WTC11 (cell line): Measurements from ENCODE around the gene SLIT3. TPM values are rescaled to one million over a fixed set of nuclear protein-coding genes. Genes with fewer than 3 reads are reported as not detected.

ENCODE experiments used
- ATAC-seq: fragments of 200-7000 bp; cut with Tn5 transposase; 2 replicates; pipeline ENCODE4 v1.10.0; 2021; ENCODE audit warnings: mild to moderate bottlenecking, moderate library complexity
- CTCF ChIA-PET: fragments of 300-600 bp; sonication (Branson Sonifier 250); formaldehyde crosslinking; loops from one replicate; lab custom pipeline; 2021; ENCODE audit warnings: antibody characterized with exemption; lab: Charles Lee
- POLR2A ChIA-PET: fragments of 350-600 bp; sonication (Branson Sonifier 250); formaldehyde crosslinking; loops from one replicate; lab custom pipeline; 2021; ENCODE audit warnings: antibody characterized with exemption; lab: Charles Lee
- DNase-seq: peaks from one replicate; pipeline ENCODE4 v3.0.0; 2021; ENCODE audit warnings: low spot score
- H3K27ac Mint-ChIP-seq: 2 replicates; pipeline ENCODE4 v1.8.0; 2021; ENCODE audit warnings: mixed read lengths
- H3K27me3 Mint-ChIP-seq: 2 replicates; pipeline ENCODE4 v1.8.0; 2021; ENCODE audit warnings: low read depth, mild to moderate bottlenecking, moderate library complexity, mixed read lengths
- H3K36me3 Mint-ChIP-seq: 2 replicates; pipeline ENCODE4 v1.8.0; 2021; ENCODE audit warnings: mixed read lengths
- H3K4me1 Mint-ChIP-seq: 2 replicates; pipeline ENCODE4 v1.8.0; 2022; ENCODE audit warnings: mixed read lengths
- H3K4me3 Mint-ChIP-seq: 2 replicates; pipeline ENCODE4 v1.8.0; 2021; ENCODE audit warnings: mild to moderate bottlenecking, moderate library complexity, mixed read lengths
- H3K9me3 Mint-ChIP-seq: 2 replicates; pipeline ENCODE4 v1.8.0; 2021; ENCODE audit warnings: mixed read lengths
- E2F1 ChIP-seq: sonication (generic); formaldehyde crosslinking; IDR thresholded peaks from 2 replicates; pipeline ENCODE4 v1.8.0; 2022; ENCODE audit warnings: mild to moderate bottlenecking, missing genetic modification reagents
- FOXJ3 ChIP-seq: sonication (generic); formaldehyde crosslinking; IDR thresholded peaks from 2 replicates; pipeline ENCODE4 v1.9.0; 2021; ENCODE audit warnings: missing genetic modification reagents, mild to moderate bottlenecking, borderline replicate concordance
- GABPB1 ChIP-seq: sonication (generic); formaldehyde crosslinking; IDR thresholded peaks from 2 replicates; pipeline ENCODE4 v1.8.1; 2023; ENCODE audit warnings: mild to moderate bottlenecking, missing genetic modification reagents
- IRF1 ChIP-seq: sonication (generic); formaldehyde crosslinking; IDR thresholded peaks from 2 replicates; pipeline ENCODE4 v1.8.0; 2023; ENCODE audit warnings: missing genetic modification reagents
- MYBL2 ChIP-seq: sonication (generic); formaldehyde crosslinking; IDR thresholded peaks from 2 replicates; pipeline ENCODE4 v1.8.1; 2023; ENCODE audit warnings: mild to moderate bottlenecking, moderate library complexity, missing genetic modification reagents
- RELA ChIP-seq: sonication (generic); formaldehyde crosslinking; IDR thresholded peaks from 2 replicates; pipeline ENCODE4 v1.8.1; 2022; ENCODE audit warnings: missing genetic modification reagents, mild to moderate bottlenecking, borderline replicate concordance
- TEAD4 ChIP-seq: sonication (generic); formaldehyde crosslinking; IDR thresholded peaks from 2 replicates; pipeline ENCODE4 v1.8.0; 2022; ENCODE audit warnings: mild to moderate bottlenecking, missing genetic modification reagents
- USF2 ChIP-seq: sonication (generic); formaldehyde crosslinking; IDR thresholded peaks from 2 replicates; pipeline ENCODE4 v1.8.1; 2023; ENCODE audit warnings: mild to moderate bottlenecking, missing genetic modification reagents, moderate library complexity
- ZBTB43 ChIP-seq: sonication (generic); formaldehyde crosslinking; IDR thresholded peaks from 2 replicates; pipeline ENCODE4 v1.8.1; 2023; ENCODE audit warnings: mild to moderate bottlenecking, missing genetic modification reagents
- ZNF121 ChIP-seq: sonication (generic); formaldehyde crosslinking; IDR thresholded peaks from 2 replicates; pipeline ENCODE4 v1.8.0; 2023; ENCODE audit warnings: missing genetic modification reagents
- ZNF416 ChIP-seq: fragments of 250-450 bp; sonication (Bioruptor Pico); IDR thresholded peaks from 2 replicates; pipeline ENCODE4 v1.9.0; 2021; ENCODE audit warnings: mild to moderate bottlenecking, inconsistent platforms
- ZNF425 ChIP-seq: fragments of 250-450 bp; sonication (Bioruptor Pico); conservative IDR thresholded peaks from 2 replicates; pipeline ENCODE4 v1.9.0; 2021; ENCODE audit warnings: mild to moderate bottlenecking
- ZSCAN18 ChIP-seq: fragments of 250-450 bp; sonication (Bioruptor Pico); IDR thresholded peaks from 2 replicates; pipeline ENCODE4 v2.1.2; 2022; ENCODE audit warnings: mild to moderate bottlenecking, moderate library complexity
- total RNA-seq: library from RNA; stranded (reverse); gene quantifications from 3 replicates; pipeline ENCODE4 v1.2.3, GENCODE V29; 2021

The SLIT3 gene
- total RNA-seq, 1 experiment from 2014 or later: 1.9 TPM

GRCh38 chr5:169176709-169177694, 123.9 kb downstream of the SLIT3 start (continued):
- TF ChIP-seq ZNF121 (CRISPR knock-in tag): no peak

GRCh38 chr5:169175733-169176132, 125.2 kb downstream of the SLIT3 start:
- Mint-ChIP-seq H3K27me3 (no peaks in the 10 kb centered on the region), H3K4me1 (peaks cover 28% of the 10 kb centered on the region), H3K9me3 (peaks cover 13% of the 10 kb centered on the region)
- POLR2A ChIA-PET: no interaction called here
- TF ChIP-seq FOXJ3 (no peak), TEAD4 (CRISPR knock-in tag) (no peak), ZNF121 (CRISPR knock-in tag) (no peak), ZBTB43 (CRISPR knock-in tag) (no peak), USF2 (CRISPR knock-in tag) (no peak), ZNF416 (CRISPR knock-in tag) (no peak), IRF1 (CRISPR knock-in tag) (no peak)
- TF ChIP-seq, all 79 proteins: peak for 0
- DNase-seq (no peak), ATAC-seq (no peak)
- CTCF ChIA-PET: interaction anchor here (0.9 kb wide), 1 partner anchor 95 kb away, joined by 3 read pairs; no protein-coding TSS in a partner anchor
- Mint-ChIP-seq H3K4me3 (no peak overlapping the region), H3K36me3 (no peaks in the 10 kb centered on the region), H3K27ac (no peak overlapping the region)

GRCh38 chr5:169174923-169175322, 126.0 kb downstream of the SLIT3 start:
- peaks cover 28% of the 10 kb centered on the region for H3K4me1 Mint-ChIP-seq
- peaks cover 3% of the 10 kb centered on the region; the same call in 1 of the 2 replicates for H3K27me3 Mint-ChIP-seq
- no peak for ATAC-seq
- H3K4me3 Mint-ChIP-seq: no peak overlapping the region
- no peaks in the 10 kb centered on the region for H3K36me3 Mint-ChIP-seq
- H3K27ac Mint-ChIP-seq: no peak overlapping the region
- DNase-seq: no peak
- TF ChIP-seq E2F1 (no peak), MYBL2 (CRISPR knock-in tag) (no peak), ZSCAN18 (no peak), GABPB1 (CRISPR knock-in tag) (no peak), IRF1 (CRISPR knock-in tag) (no peak), RELA (CRISPR knock-in tag) (no peak), ZNF425 (no peak)
- ChIA-PET POLR2A (no interaction called here), CTCF (interaction anchor here (0.9 kb wide), 1 partner anchor 96 kb away, joined by 3 read pairs; no protein-coding TSS in a partner anchor)
- H3K9me3 Mint-ChIP-seq: peaks cover 14% of the 10 kb centered on the region
